Nephron progenitor cell (in vitro differentiated cells): Measurements from ENCODE around the gene MLLT3.
A peak's percentile ranks its signal among the peaks of the same experiment; 100 is the strongest.

Source experiments
- DNase-seq: peaks from one replicate; pipeline ENCODE4 v3.0.0; 2021
- H3K27ac Mint-ChIP-seq: 2 replicates; pipeline ENCODE4 v1.8.0; 2021; ENCODE audit warnings: mild to moderate bottlenecking, moderate library complexity, mixed read lengths
- H3K27me3 Mint-ChIP-seq: 2 replicates; pipeline ENCODE4 v1.8.0; 2021; ENCODE audit warnings: mild to moderate bottlenecking, low read depth, mixed read lengths; ENCODE audit not compliant: poor library complexity
- H3K36me3 Mint-ChIP-seq: 2 replicates; pipeline ENCODE4 v1.8.0; 2021; ENCODE audit warnings: low read depth, mixed read lengths
- H3K4me1 Mint-ChIP-seq: 2 replicates; pipeline ENCODE4 v1.8.0; 2021; ENCODE audit warnings: mixed read lengths
- H3K4me3 Mint-ChIP-seq: 2 replicates; pipeline ENCODE4 v1.8.0; 2021; ENCODE audit warnings: mild to moderate bottlenecking, moderate library complexity, mixed read lengths
- H3K9me3 Mint-ChIP-seq: 2 replicates; pipeline ENCODE4 v1.8.0; 2021; ENCODE audit warnings: mild to moderate bottlenecking, moderate library complexity, mixed read lengths
- TF ChIP-seq, protein P1 (sequence below): fragments of 200-600 bp; sonication (generic); IDR thresholded peaks from 2 replicates; pipeline ENCODE4 v1.5.0; 2021; ENCODE audit warnings: antibody characterized with exemption

The MLLT3 gene

DNA sequence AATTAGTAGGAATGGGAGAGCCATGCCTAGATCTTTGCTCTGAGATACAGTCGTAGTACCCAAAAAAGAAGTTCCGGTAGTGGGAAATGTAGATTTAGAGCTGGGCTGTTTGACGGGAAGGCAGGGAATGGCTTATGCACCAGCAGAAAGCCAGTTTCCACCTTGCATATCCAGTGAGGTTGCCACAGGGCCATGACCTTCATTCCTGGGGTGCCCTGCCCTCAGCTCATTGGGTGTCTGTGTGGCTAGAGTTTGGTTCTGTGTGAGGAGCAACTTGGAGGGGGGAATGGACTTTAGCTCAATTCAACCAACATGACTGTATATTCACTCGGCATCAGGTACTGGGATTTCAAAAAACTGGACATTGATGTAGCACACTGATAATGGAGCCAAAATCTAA, 300.1 kb downstream of the MLLT3 start:
- H3K4me3 Mint-ChIP-seq: no peak overlapping the region

DNA sequence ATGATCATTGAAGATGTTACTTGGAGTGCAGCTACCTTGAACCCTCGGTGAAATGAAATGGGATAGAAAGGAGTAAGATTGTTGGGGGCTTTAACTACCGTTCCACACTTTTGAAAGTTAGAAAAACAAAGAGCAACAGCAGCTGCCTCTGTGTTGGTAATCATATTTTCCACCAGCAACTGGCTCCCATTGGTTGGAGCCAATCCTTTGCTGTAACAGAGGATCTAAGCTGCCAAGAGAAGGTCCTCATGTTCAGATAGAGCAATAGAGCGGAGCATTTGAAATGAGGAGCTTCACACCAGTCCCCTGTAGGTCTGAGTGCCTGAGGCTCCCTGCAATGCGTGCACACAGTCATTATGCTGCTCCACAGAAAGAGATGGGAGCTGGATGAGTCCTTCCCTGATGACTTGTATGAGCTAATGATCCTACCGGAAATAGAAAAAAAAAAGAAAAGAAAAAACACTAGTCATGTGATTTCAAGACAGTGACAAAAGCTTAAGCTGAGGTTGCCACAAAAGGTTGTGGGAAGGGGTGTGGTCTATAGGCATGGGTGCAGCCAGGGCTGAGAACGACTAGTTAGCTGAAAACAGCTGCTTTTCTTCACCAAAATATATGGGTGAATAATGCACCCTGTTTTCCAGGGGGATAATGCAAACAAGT, 300.7 kb downstream of the MLLT3 start:
- Mint-ChIP-seq H3K4me1 (peaks cover 60% of the 10 kb centered on the region), H3K27me3 (peaks cover 9% of the 10 kb centered on the region), H3K4me3 (no peak overlapping the region), H3K9me3 (peaks cover 2% of the 10 kb centered on the region), H3K36me3 (no peaks in the 10 kb centered on the region), H3K27ac (peak overlapping the region; percentile 6)
- TF ChIP-seq, protein P1, sequence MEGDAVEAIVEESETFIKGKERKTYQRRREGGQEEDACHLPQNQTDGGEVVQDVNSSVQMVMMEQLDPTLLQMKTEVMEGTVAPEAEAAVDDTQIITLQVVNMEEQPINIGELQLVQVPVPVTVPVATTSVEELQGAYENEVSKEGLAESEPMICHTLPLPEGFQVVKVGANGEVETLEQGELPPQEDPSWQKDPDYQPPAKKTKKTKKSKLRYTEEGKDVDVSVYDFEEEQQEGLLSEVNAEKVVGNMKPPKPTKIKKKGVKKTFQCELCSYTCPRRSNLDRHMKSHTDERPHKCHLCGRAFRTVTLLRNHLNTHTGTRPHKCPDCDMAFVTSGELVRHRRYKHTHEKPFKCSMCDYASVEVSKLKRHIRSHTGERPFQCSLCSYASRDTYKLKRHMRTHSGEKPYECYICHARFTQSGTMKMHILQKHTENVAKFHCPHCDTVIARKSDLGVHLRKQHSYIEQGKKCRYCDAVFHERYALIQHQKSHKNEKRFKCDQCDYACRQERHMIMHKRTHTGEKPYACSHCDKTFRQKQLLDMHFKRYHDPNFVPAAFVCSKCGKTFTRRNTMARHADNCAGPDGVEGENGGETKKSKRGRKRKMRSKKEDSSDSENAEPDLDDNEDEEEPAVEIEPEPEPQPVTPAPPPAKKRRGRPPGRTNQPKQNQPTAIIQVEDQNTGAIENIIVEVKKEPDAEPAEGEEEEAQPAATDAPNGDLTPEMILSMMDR: no peak
- DNase-seq: no peak

More for the DNA sequence above, 300.1 kb downstream of the MLLT3 start:
- DNase-seq: no peak
- Mint-ChIP-seq H3K4me1 (peaks cover 61% of the 10 kb centered on the region), H3K36me3 (no peaks in the 10 kb centered on the region), H3K27me3 (peaks cover 10% of the 10 kb centered on the region), H3K27ac (no peak overlapping the region), H3K9me3 (peaks cover 2% of the 10 kb centered on the region)
- TF ChIP-seq, protein P1: no peak

DNA sequence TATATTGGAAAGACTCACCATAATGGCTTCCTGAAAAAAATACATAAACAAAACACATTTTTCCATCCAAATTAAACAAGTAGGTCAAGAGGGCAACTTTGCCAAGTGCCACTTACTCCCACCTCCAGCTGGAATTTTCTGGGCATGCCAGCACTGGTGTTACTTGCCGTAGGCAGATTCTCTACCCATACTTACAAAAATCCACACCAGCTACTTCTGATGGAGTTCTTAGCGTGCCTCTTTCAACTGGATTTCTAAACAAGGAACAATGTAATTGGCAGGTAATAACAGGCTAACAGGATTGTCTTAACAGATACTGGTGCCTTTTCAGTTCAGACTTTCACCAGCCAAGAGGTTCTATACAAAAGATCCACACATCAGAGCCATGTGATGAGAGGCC, 301.4 kb downstream of the MLLT3 start:
- Mint-ChIP-seq H3K27me3 (peaks cover 6% of the 10 kb centered on the region), H3K27ac (peak overlapping the region; percentile 52), H3K4me1 (peaks cover 55% of the 10 kb centered on the region), H3K9me3 (peaks cover 6% of the 10 kb centered on the region), H3K4me3 (no peak overlapping the region), H3K36me3 (no peaks in the 10 kb centered on the region)
- TF ChIP-seq, protein P1: no peak
- no peak for DNase-seq

DNA sequence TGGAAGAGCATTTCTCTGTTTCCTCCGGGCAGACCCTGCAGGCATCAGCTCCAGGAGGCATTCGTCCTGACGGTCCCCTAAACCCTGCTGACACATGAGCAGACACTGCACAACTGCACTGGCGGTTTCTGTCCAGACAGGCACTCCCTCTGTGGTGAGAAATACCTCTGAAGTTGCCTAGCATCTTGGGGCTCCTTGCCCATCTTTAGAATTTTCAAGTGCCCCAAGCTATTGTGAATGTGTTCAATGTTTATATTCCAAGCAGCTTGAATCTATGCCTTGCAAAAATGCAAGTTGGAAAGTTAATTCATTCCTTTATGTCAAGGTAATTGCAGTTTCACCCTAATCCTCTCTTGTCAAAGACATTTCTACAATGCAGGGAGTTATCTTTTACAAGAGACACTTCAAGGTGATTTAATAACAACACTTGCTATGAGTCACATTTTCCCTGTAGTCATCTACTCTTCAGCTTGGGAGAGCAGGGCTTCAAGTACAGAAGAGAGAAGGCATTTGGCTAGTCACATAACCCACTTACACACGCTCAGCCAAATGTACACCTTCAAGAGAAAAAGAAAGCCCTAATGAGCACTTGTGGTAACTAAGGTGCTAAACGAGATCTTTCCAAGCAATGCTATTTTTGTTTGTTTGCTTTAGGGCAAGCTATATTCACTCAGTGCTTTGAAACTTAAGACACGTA, 302.5 kb downstream of the MLLT3 start:
- H3K27me3 Mint-ChIP-seq: peaks cover 6% of the 10 kb centered on the region

DNA sequence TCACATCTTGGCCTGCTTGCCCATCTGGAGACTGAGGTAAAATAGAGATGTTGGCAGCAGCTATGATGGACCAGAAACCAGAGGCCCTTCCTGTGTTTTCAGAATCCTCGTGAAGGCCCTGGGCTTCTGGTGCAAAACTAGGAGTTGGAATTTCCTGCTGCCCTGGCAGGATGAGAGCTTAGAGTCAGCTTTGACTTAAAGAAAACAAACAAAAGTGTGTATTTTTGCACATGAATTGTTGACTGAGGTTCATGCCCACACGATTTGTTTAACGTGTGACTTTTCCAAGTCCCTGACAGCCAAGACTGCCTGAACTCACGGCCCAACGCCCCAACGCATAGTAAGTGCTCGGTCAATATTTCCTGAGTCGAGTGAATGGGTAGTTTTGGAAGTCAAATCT, 303.1 kb downstream of the MLLT3 start:
- Mint-ChIP-seq H3K36me3 (no peaks in the 10 kb centered on the region), H3K27me3 (peaks cover 6% of the 10 kb centered on the region), H3K4me1 (peaks cover 40% of the 10 kb centered on the region), H3K4me3 (no peak overlapping the region), H3K9me3 (peaks cover 4% of the 10 kb centered on the region), H3K27ac (no peak overlapping the region)
- TF ChIP-seq, protein P1: no peak
- no peak for DNase-seq

More for the DNA sequence above, 302.5 kb downstream of the MLLT3 start:
- Mint-ChIP-seq H3K4me1 (peaks cover 45% of the 10 kb centered on the region), H3K36me3 (no peaks in the 10 kb centered on the region), H3K9me3 (peaks cover 6% of the 10 kb centered on the region), H3K27ac (peak overlapping the region; percentile 26), H3K4me3 (no peak overlapping the region)
- no peak for DNase-seq
- TF ChIP-seq, protein P1: no peak
